ENCODE data around the gene CFAP74. TPM values are rescaled to one million over a fixed set of nuclear protein-coding genes. Genes with fewer than 3 reads are reported as not detected.
"Not testable (repeated sequence)": the region's sequence is repeated elsewhere in the genome, so short reads cannot be mapped to it uniquely, and the experiment has no call there.

CFAP74 gene
- total and polyA plus RNA-seq, 2 of the 13 experiments (the other 11 are each of a cell fraction or from before 2014, with no cell fraction given): 0.27 to 0.62 TPM

DNA sequence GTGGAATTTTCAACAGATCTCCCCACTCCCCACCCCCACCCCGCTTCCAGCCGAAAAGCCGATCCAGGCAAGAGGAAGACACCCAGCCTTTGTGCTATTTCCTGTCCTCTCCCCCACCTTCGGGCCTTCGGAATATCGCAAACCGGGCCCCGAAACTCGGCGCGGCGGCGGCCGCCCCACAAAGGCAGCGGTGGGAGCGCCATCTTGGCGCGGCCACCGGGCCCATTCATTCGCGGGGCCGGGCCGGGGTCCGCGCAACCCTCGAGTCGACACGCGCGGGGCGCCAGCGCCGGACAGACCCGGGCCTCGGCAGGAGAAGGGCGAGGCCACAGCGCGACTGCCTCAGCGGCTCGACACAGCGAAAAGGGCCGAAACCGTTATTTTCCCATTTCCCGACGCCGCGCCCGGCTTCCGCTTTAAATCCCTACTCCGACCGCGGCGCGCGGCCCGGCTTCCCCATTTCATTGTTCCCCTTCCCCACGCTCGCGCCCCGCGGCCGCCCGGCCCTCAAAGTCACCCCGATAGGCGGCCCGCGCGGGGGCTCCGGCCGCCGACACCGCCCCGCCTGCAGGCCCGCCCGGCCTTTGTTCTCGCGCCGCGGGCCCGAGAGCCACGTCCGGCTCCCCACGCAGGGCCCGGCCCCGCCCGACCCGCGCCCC is 113.6 kb downstream of the CFAP74 start (continued):
- TF ChIP-seq ZIK1 (CRISPR knock-in tag; IDR thresholded peaks at IDR 0.05; ENCODE audit: borderline replicate concordance, low read depth) (no peak), KLF9 (CRISPR knock-in tag; IDR thresholded peaks at IDR 0.05; ENCODE audit: low read depth) (no peak), SRSF1 (optimal IDR thresholded peaks at IDR 0.05; ENCODE audit: low read depth, low read length) (no peak), GTF2F1 (IDR thresholded peaks at IDR 0.05; ENCODE audit: low read length) (no peak), TCF12 (IDR thresholded peaks at IDR 0.05) (no peak), TCF12 (CRISPR knock-in tag; IDR thresholded peaks at IDR 0.05) (0 out of 2 replicates have a peak, but pooled peaks have one; percentile 34), POLR2G (IDR thresholded peaks at IDR 0.05; ENCODE audit: low read depth, low read length) (0 out of 2 replicates have a peak, but pooled peaks have one; percentile 37), ZNF569 (CRISPR knock-in tag; IDR thresholded peaks at IDR 0.05; ENCODE audit: borderline replicate concordance) (no peak), TBX2 (CRISPR knock-in tag; IDR thresholded peaks at IDR 0.05; ENCODE audit: borderline replicate concordance) (peak; percentile 16; the same call in 1 of the 2 replicates)

DNA sequence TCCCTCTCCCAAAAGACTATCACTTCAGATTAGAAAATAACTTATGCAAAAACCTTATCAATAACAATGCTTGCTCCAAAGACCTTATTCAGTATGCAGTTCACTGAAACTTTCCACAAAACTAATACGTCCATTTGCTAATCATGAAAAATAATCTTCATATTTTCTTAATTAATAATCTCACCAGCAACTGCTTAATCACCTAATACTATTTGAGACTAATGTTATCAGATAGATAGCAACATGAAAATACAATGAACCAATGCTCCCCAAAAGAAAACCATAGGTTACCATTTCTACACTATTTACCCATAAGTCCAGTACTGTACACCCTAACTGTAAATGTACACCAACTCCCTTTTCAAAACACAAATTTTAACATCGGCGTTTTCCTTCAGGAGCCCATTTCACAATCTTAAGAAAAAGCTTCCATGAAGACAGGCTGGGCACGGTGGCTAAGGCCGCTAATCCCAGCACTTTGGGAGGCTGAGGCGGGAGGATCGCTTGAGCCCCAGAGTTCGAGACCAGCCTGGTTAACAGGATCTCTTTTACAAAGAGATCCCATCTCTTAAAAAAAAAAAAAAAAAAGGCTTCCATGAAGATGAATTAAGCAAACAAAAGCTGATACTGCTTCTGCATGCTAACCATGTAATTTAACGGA is 114.4 kb downstream of the CFAP74 start:
- peaks cover 48% of the 10 kb centered on the region for H4K20me1 ChIP-seq (ENCODE audit: insufficient read depth, low read length)
- peaks cover 63% of the 10 kb centered on the region for H3K79me2 ChIP-seq (ENCODE audit: insufficient read depth, low read length)
- ATAC-seq (no peak), FAIRE-seq (no peak), DNase-seq (ENCODE audit: low spot score) (no peak)
- H2AFZ ChIP-seq (ENCODE audit: low read length): no peak overlapping the region
- 8% methylated on average over 9 of the region's 9 CpGs for whole genome bisulfite sequencing (ENCODE audit: low lambda C conversion rate)
- in situ Hi-C loops (cut with HindIII; ENCODE audit: extremely low pct_ligation_motif_present, low pct_unique_long_range_greater_than_20kb) (no loop called here), intact Hi-C loops (cut with micrococcal nuclease; ENCODE audit: unreplicated experiment) (no loop called here)
- BruUV-seq (replicated peaks): TSS peak; percentile 58
- no peaks in the 10 kb centered on the region for H3K36me3 ChIP-seq (replicated peaks in 1 of 2; ENCODE audit: control insufficient read depth in 1 of 2, insufficient read depth in 2 of 2, low read length in 2 of 2)
- H3K9ac ChIP-seq (ENCODE audit: insufficient read depth, low read depth, low read length): peak overlapping the region; percentile 93
- peaks cover 65% of the 10 kb centered on the region for H3K4me1 ChIP-seq (ENCODE audit: insufficient read depth, low read length)
- ChIA-PET CTCF (ENCODE audit: low intra/inter-chr PET ratio, low total read pairs) (no interaction called here), POLR2A (interaction anchor here (0.7 kb wide), 1 partner anchor 825 kb away, joined by 4 read pairs; no protein-coding TSS in a partner anchor)
- H3K4me3 ChIP-seq (replicated peaks in 1 of 3; ENCODE audit: insufficient read depth in 1 of 3, low read depth in 2 of 3, low read length in 3 of 3): peak overlapping the region; percentile 85 to 99 (median 90)
- TF ChIP-seq ZMYM3 (CRISPR knock-in tag; IDR thresholded peaks at IDR 0.05) (0 out of 2 replicates have a peak, but pooled peaks have one; percentile 11), GABPA (IDR thresholded peaks at IDR 0.05; ENCODE audit: low read depth, low read length) (no peak), GABPA (CRISPR knock-in tag; IDR thresholded peaks at IDR 0.05; ENCODE audit: low read depth) (no peak)
- TF ChIP-seq, protein P1, sequence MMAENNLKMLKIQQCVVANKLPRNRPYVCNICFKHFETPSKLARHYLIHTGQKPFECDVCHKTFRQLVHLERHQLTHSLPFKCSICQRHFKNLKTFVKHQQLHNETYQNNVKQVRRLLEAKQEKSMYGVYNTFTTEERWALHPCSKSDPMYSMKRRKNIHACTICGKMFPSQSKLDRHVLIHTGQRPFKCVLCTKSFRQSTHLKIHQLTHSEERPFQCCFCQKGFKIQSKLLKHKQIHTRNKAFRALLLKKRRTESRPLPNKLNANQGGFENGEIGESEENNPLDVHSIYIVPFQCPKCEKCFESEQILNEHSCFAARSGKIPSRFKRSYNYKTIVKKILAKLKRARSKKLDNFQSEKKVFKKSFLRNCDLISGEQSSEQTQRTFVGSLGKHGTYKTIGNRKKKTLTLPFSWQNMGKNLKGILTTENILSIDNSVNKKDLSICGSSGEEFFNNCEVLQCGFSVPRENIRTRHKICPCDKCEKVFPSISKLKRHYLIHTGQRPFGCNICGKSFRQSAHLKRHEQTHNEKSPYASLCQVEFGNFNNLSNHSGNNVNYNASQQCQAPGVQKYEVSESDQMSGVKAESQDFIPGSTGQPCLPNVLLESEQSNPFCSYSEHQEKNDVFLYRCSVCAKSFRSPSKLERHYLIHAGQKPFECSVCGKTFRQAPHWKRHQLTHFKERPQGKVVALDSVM (CRISPR knock-in tag; IDR thresholded peaks at IDR 0.05): peak; percentile 90
- no peaks in the 10 kb centered on the region; a peak in 1 of 5 replicates for H3K27me3 ChIP-seq (ENCODE audit: control insufficient read depth in 1 of 2, insufficient read depth in 2 of 2, low read length in 2 of 2)
- H3K9me3 ChIP-seq (ENCODE audit: low read length): no peaks in the 10 kb centered on the region
- peak overlapping the region; percentile 76 for H3K4me2 ChIP-seq (ENCODE audit: low read depth, low read length)
- H3K27ac ChIP-seq (ENCODE audit: extremely low read length, insufficient read depth, low read length): peak overlapping the region; percentile 87

DNA sequence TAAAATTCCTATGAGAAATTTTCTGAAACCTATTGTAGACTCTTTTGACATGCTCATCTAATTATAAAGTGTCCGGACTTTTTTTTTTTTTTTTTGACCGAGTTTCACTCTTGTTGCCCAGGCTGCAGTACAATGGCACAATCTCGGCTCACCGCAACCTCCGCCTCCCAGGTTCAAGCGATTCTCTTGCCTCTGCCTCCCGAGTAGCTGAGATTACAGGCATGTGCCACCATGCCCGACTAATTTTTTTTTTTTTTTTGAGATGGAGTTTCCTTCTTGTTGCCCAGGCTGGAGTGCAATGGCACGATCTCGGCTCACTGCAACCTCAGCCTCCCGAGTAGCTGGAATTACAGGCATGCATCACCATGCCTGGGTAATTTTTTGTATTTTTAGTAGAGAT is 119.7 kb downstream of the CFAP74 start:
- H3K27ac ChIP-seq (ENCODE audit: extremely low read length, insufficient read depth, low read length): peak overlapping the region; percentile 46
- not testable (repeated sequence) for H3K9ac ChIP-seq (ENCODE audit: insufficient read depth, low read depth, low read length); BruUV-seq (replicated peaks)

More for the DNA sequence above, 119.7 kb downstream of the CFAP74 start:
- H3K27me3 ChIP-seq (ENCODE audit: control insufficient read depth in 1 of 2, insufficient read depth in 2 of 2, low read length in 2 of 2); H3K4me3 ChIP-seq (replicated peaks in 1 of 3; ENCODE audit: insufficient read depth in 1 of 3, low read depth in 2 of 3, low read length in 3 of 3); CTCF ChIA-PET (ENCODE audit: low intra/inter-chr PET ratio, low total read pairs); H3K36me3 ChIP-seq (replicated peaks in 1 of 2; ENCODE audit: control insufficient read depth in 1 of 2, insufficient read depth in 2 of 2, low read length in 2 of 2); ATAC-seq; intact Hi-C loops (cut with micrococcal nuclease; ENCODE audit: unreplicated experiment); FAIRE-seq; H3K9me3 ChIP-seq (ENCODE audit: low read length); DNase-seq (ENCODE audit: low spot score); in situ Hi-C loops (cut with HindIII; ENCODE audit: extremely low pct_ligation_motif_present, low pct_unique_long_range_greater_than_20kb); H3K4me2 ChIP-seq (ENCODE audit: low read depth, low read length); H2AFZ ChIP-seq (ENCODE audit: low read length): not testable (repeated sequence)
- POLR2A ChIA-PET: interaction anchor here (0.6 kb wide), 1 partner anchor 25 kb away, joined by 3 read pairs; no protein-coding TSS in a partner anchor
- 88% methylated on average over 11 of the region's 11 CpGs for WGBS (ENCODE audit: low lambda C conversion rate)
- Histone ChIP-seq H4K20me1 (ENCODE audit: insufficient read depth, low read length) (peaks cover 83% of the 10 kb centered on the region), H3K4me1 (ENCODE audit: insufficient read depth, low read length) (peaks cover 75% of the 10 kb centered on the region), H3K79me2 (ENCODE audit: insufficient read depth, low read length) (peaks cover 87% of the 10 kb centered on the region)

Measured in HepG2 (cell line).